ENCODE measurements around the gene PPP1R1C. TPM values are rescaled to one million over a fixed set of nuclear protein-coding genes. Genes with fewer than 3 reads are reported as not detected.

Gene PPP1R1C
- total RNA-seq, 1 experiment from 2014 or later: 4.0 TPM

DNA sequence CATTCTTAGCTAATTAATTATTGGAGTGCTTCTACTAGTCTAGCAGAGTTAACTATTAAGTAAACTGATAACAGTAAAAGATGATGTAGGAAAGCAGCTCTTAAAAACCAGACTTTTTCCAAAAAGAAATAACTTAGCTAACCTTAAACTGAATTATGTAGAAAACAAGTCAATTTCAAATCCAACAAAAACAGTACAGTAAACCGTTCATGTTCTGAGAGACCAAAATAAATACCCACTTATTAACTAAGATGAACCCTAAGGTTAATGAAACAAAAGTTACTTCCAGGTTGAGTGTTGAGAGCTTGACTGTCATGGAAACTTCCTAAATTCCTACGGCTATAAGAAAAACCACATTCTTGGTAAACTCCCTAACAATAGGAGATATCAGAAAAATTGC lies 181.2 kb downstream of the PPP1R1C start:
- no peaks in the 10 kb centered on the region for H4K20me1 ChIP-seq (ENCODE audit: control insufficient read depth, insufficient read depth, insufficient read length)
- no peak overlapping the region for H2AK5ac ChIP-seq (ENCODE audit: insufficient read length, low read length)
- no peaks in the 10 kb centered on the region for H3K79me2 ChIP-seq (ENCODE audit: insufficient read depth, low read length)
- H3K9me3 ChIP-seq (ENCODE audit: control insufficient read depth, low read depth, low read length): no peaks in the 10 kb centered on the region
- H4K5ac ChIP-seq (ENCODE audit: insufficient read length, low read depth, low read length): no peak overlapping the region
- no peak overlapping the region for H2BK5ac ChIP-seq (ENCODE audit: insufficient read length, low read length)
- WGBS (ENCODE audit: extremely low coverage, insufficient read length, low lambda C conversion rate): no CpG with 5 or more reads among the region's 2 CpGs
- no peak overlapping the region for H3K4ac ChIP-seq (ENCODE audit: low read depth, low read length)
- no peak overlapping the region for H4K8ac ChIP-seq (replicated peaks; ENCODE audit: insufficient read length, low read depth, low read length)
- H2BK120ac ChIP-seq (ENCODE audit: low read depth, low read length, poor library complexity, severe bottlenecking): no peak overlapping the region
- no peak overlapping the region for H2AFZ ChIP-seq (ENCODE audit: low read length)
- H3K9ac ChIP-seq (ENCODE audit: extremely low read depth, insufficient read length, low read length): no peak overlapping the region
- no peaks in the 10 kb centered on the region for H3K4me1 ChIP-seq (ENCODE audit: insufficient read depth, low read length)
- H3K9me3 Mint-ChIP-seq: no peaks in the 10 kb centered on the region
- TF ChIP-seq CTCF (conservative IDR thresholded peaks at IDR 0.05): no peak
- H3K27me3 ChIP-seq (ENCODE audit: insufficient read depth, low read length): no peaks in the 10 kb centered on the region
- no peaks in the 10 kb centered on the region for H3K23me2 ChIP-seq (ENCODE audit: insufficient read length, low read depth, low read length, poor library complexity, severe bottlenecking)
- H3T11ph ChIP-seq (ENCODE audit: low read length): no peak overlapping the region
- H3K23ac ChIP-seq (ENCODE audit: insufficient read length, low read depth, low read length): no peak overlapping the region
- no peaks in the 10 kb centered on the region for H3K27me3 Mint-ChIP-seq (ENCODE audit: low read depth)
- no peak overlapping the region for H3K27ac ChIP-seq (ENCODE audit: insufficient read length, low read depth, low read length)
- no peak overlapping the region for H3K4me2 ChIP-seq (ENCODE audit: insufficient read depth, insufficient read length, low read length)
- no peak overlapping the region for H4K91ac ChIP-seq (ENCODE audit: insufficient read length, low read depth, low read length)
- H3K4me1 Mint-ChIP-seq: no peaks in the 10 kb centered on the region; a peak in 1 of 4 replicates
- no peaks in the 10 kb centered on the region for H3K36me3 Mint-ChIP-seq (ENCODE audit: insufficient read depth in 1 of 3, low read depth in 3 of 3)
- H3K56ac ChIP-seq (ENCODE audit: insufficient read length, low read depth, low read length): no peak overlapping the region
- H3K18ac ChIP-seq (ENCODE audit: insufficient read length, low read depth, low read length): no peak overlapping the region
- no peak overlapping the region for H3K14ac ChIP-seq (ENCODE audit: insufficient read depth, low read length)
- H3K79me1 ChIP-seq (ENCODE audit: insufficient read depth, low read depth, low read length, poor library complexity, severe bottlenecking): no peaks in the 10 kb centered on the region
- H2BK20ac ChIP-seq (ENCODE audit: low read depth, low read length, poor library complexity, severe bottlenecking): no peak overlapping the region
- no peak overlapping the region for H2BK12ac ChIP-seq (ENCODE audit: insufficient read length, low read depth, low read length)
- H3K27ac Mint-ChIP-seq: no peak overlapping the region
- H3K4me3 Mint-ChIP-seq: no peak overlapping the region
- DNase-seq: no peak
- H2BK15ac ChIP-seq (ENCODE audit: low read depth, low read length): no peak overlapping the region

Other genes starting within 250 kb of the PPP1R1C start
- 9.0 and 12.0 TPM in 2 replicates for gene ITPRID2, start 94.1 kb upstream of the PPP1R1C start, total RNA-seq (2021)